Thoracic aorta (tissue), 2 donors: ENCODE results near the gene EVC. TPM values are rescaled to one million over a fixed set of nuclear protein-coding genes. Genes with fewer than 3 reads are reported as not detected.

Experiments used
- ATAC-seq: fragments of 150-250 bp; one replicate; pipeline ENCODE4 v1.8.0; 2017; ENCODE audit warnings: low read depth; ENCODE audit not compliant: insufficient number of reproducible peaks, low FRiP score
- DNase-seq: peaks from one replicate; pipeline ENCODE4 v3.0.0-alpha.2; 2020; ENCODE audit warnings: low spot score
- H3K27ac ChIP-seq, 2 donors: fragments of 200-600 bp; sonication (generic); 1 replicate in 1 of 2; 2 replicates in 1 of 2; pipeline ENCODE4 v1.5.1; 2016; ENCODE audit warnings: mild to moderate bottlenecking in 2 of 2, moderate library complexity in 2 of 2
- H3K27me3 ChIP-seq: fragments of 200-600 bp; sonication (generic); replicated peaks from 2 replicates; pipeline ENCODE4 v1.6.0; 2016; ENCODE audit warnings: mild to moderate bottlenecking; ENCODE audit not compliant: insufficient read depth
- H3K36me3 ChIP-seq: fragments of 200-600 bp; sonication (generic); one replicate; pipeline ENCODE4 v1.5.1; 2016
- H3K4me1 ChIP-seq, 2 donors: fragments of 200-600 bp; sonication (generic); 1 replicate in 1 of 2; 2 replicates in 1 of 2; pipeline versions ENCODE4 v1.5.1 to v1.6.0; 2016; ENCODE audit warnings: low read depth in 2 of 2, mild to moderate bottlenecking in 1 of 2; ENCODE audit not compliant: control insufficient read depth in 1 of 2
- H3K4me3 ChIP-seq: fragments of 200-600 bp; sonication (generic); 2 replicates; pipeline ENCODE4 v1.5.1; 2016; ENCODE audit warnings: mild to moderate bottlenecking
- H3K9me3 ChIP-seq: fragments of 200-600 bp; sonication (generic); 2 replicates; pipeline ENCODE4 v1.5.1; 2016
- total RNA-seq, 2 donors: library from RNA; depleted of rRNA; stranded (reverse); fragments of >200 nt; gene quantifications; one replicate each; pipeline versions ENCODE4 v1.1.0 to v1.2.3, GENCODE V29; 2016
- TF ChIP-seq, protein P1 (sequence below): fragments of 200-600 bp; sonication (generic); IDR thresholded peaks from one replicate; pipeline ENCODE4 v1.5.1; 2019; ENCODE audit warnings: antibody characterized with exemption

The EVC gene
- total RNA-seq, 2 donors from 2014 or later: 65.1 to 88.5 TPM

DNA sequence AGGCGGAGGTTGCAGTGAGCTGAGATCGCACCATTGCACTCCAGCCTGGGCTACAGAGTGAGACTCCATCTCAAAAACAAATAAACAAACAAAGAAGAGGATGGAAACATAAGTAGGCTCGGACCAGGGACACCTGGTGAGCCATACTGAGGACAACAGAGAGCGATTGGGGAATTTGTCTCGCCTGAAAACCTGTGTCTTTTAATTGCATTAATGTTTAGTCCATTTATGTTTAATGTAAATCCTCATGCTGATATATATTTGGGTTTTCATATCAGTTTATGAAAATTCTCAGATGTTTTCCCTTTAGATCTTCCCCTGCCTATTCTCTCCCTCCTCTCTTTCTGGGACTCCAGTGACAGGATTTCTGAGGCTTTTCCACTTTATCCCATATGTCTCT lies 84.6 kb downstream of the EVC start:
- DNase-seq: no peak
- TF ChIP-seq, protein P1, sequence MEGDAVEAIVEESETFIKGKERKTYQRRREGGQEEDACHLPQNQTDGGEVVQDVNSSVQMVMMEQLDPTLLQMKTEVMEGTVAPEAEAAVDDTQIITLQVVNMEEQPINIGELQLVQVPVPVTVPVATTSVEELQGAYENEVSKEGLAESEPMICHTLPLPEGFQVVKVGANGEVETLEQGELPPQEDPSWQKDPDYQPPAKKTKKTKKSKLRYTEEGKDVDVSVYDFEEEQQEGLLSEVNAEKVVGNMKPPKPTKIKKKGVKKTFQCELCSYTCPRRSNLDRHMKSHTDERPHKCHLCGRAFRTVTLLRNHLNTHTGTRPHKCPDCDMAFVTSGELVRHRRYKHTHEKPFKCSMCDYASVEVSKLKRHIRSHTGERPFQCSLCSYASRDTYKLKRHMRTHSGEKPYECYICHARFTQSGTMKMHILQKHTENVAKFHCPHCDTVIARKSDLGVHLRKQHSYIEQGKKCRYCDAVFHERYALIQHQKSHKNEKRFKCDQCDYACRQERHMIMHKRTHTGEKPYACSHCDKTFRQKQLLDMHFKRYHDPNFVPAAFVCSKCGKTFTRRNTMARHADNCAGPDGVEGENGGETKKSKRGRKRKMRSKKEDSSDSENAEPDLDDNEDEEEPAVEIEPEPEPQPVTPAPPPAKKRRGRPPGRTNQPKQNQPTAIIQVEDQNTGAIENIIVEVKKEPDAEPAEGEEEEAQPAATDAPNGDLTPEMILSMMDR: no peak
- Histone ChIP-seq H3K27me3 (no peaks in the 10 kb centered on the region), H3K4me3 (no peak overlapping the region), H3K27ac (no peak overlapping the region), H3K4me1 (no peaks in the 10 kb centered on the region), H3K36me3 (peaks cover 37% of the 10 kb centered on the region), H3K9me3 (no peaks in the 10 kb centered on the region)
- ATAC-seq: no peak

DNA sequence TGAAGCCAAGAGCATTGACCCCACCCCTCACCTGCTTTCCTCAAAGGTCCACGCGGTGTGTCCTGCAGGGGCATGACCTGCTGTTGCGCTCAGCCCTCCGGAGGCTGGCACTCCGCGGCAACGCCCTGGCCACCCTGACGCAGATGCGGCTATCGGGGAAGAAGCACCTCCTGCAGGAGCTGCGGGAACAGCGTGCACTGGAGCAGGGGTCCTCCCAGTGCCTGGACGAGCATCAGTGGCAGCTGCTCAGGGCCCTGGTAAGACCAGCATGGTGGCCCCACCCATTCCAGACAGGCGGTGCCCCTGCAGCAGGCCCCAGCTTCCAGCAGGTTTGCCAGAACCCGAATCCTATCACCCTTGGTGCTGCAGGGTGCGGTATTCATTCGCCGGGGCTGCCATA lies 86.0 kb downstream of the EVC start:
- TF ChIP-seq, protein P1: no peak
- Histone ChIP-seq H3K9me3 (no peaks in the 10 kb centered on the region), H3K27ac (no peak overlapping the region), H3K4me3 (no peak overlapping the region), H3K36me3 (peaks cover 41% of the 10 kb centered on the region), H3K27me3 (no peaks in the 10 kb centered on the region), H3K4me1 (no peaks in the 10 kb centered on the region)
- no peak for DNase-seq
- no peak for ATAC-seq

GRCh38 chr4:5797866-5798265 lies 86.9 kb downstream of the EVC start:
- no peaks in the 10 kb centered on the region for H3K9me3 ChIP-seq
- ATAC-seq (no peak), DNase-seq (no peak)
- peaks cover 47% of the 10 kb centered on the region for H3K36me3 ChIP-seq
- TF ChIP-seq, protein P1: no peak
- no peaks in the 10 kb centered on the region for H3K27me3 ChIP-seq
- H3K4me3 ChIP-seq: no peak overlapping the region
- no peaks in the 10 kb centered on the region for H3K4me1 ChIP-seq
- no peak overlapping the region for H3K27ac ChIP-seq

DNA sequence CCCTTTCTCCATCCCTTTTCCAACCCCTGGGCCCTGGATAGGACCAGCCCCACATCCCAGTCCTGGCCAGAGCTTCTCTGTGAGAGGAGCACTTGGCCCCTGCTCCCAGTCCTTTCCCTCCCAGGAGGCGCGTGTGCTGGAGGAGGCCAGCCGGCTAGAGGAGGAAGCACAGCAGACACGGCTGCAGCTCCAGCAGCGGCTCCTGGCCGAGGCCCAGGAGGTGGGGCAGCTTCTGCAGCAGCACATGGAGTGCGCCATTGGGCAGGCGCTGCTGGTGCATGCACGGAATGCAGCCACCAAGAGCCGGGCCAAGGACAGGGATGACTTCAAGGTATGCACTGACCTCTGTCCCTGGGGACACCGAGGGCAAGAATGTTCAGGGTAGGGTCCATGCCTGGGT lies 87.5 kb downstream of the EVC start:
- ATAC-seq: no peak
- Histone ChIP-seq H3K36me3 (peaks cover 53% of the 10 kb centered on the region), H3K27ac (no peak overlapping the region), H3K27me3 (no peaks in the 10 kb centered on the region), H3K4me1 (no peaks in the 10 kb centered on the region), H3K9me3 (no peaks in the 10 kb centered on the region), H3K4me3 (no peak overlapping the region)
- TF ChIP-seq, protein P1: no peak
- DNase-seq: no peak

GRCh38 chr4:5798946-5799345 lies 87.9 kb downstream of the EVC start:
- H3K4me1 ChIP-seq: no peaks in the 10 kb centered on the region
- DNase-seq (no peak), ATAC-seq (no peak)
- H3K27ac ChIP-seq: no peak overlapping the region
- H3K4me3 ChIP-seq: no peak overlapping the region
- no peaks in the 10 kb centered on the region for H3K27me3 ChIP-seq
- TF ChIP-seq, protein P1: no peak
- H3K9me3 ChIP-seq: no peaks in the 10 kb centered on the region
- H3K36me3 ChIP-seq: peaks cover 56% of the 10 kb centered on the region
